Measurements from ENCODE around the gene EID1.
"Not testable (repeated sequence)": the region's sequence is repeated elsewhere in the genome, so short reads cannot be mapped to it uniquely, and the experiment has no call there.

The EID1 gene

DNA sequence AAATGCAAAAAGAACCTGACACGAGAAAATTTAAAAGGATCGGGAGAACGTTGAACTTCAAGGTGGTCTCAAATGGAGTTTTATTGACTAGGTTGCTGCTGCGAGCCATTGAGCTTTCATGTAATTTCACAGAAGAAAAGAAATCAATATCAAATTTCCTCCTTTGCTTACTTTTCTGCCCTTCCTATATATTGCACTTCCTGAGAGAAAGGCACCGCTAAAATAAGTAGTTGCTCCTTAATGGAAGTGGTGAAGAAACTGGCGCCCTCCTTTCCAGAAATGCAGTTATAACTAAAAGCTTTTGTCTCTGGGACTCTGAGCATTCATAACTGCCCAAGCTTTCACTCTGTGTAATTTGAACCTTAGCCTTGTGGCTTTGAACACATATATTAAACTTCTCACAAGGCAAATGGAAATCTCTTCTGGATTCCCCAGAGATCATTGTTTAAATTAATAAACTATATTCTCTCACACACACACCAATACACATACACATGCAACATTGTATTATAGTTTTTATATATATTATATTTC is 13.4 kb downstream of the EID1 start:
- TF ChIP-seq TAF1 (IDR thresholded peaks at IDR 0.05; ENCODE audit: borderline replicate concordance, low read depth, low read length), result no peak
- TF ChIP-seq POLR2AphosphoS5 (IDR thresholded peaks at IDR 0.05; ENCODE audit: low read depth, low read length), result no peak
- TF ChIP-seq POLR2A (IDR thresholded peaks at IDR 0.05; ENCODE audit: low read depth, low read length), result no peak
- DNase-seq (ENCODE audit: insufficient read length) (no peak), FAIRE-seq (no peak)

DNA sequence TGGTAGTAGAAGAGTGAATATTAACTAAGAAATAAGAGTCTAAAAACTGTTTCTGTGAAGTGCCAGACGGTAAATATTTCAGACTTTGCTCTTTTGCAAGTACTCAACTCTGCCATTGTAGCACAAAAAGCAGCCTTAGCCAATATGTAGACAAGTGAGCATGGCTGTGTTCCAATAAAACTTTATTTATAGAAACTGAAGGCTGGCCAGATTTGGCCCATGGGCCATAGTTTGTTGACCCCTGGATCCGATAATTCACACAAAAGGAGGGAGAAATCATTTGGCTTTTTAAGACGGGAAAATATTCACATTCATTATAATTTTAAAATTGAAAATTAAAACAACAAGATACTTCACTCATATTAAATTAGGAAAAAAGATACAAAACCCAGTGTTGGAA is 15.4 kb downstream of the EID1 start:
- FAIRE-seq (no peak), DNase-seq (ENCODE audit: insufficient read length) (no peak)
- TF ChIP-seq TAF1 (IDR thresholded peaks at IDR 0.05; ENCODE audit: borderline replicate concordance, low read depth, low read length) (no peak), POLR2AphosphoS5 (IDR thresholded peaks at IDR 0.05; ENCODE audit: low read depth, low read length) (no peak), POLR2A (IDR thresholded peaks at IDR 0.05; ENCODE audit: low read depth, low read length) (no peak)

DNA sequence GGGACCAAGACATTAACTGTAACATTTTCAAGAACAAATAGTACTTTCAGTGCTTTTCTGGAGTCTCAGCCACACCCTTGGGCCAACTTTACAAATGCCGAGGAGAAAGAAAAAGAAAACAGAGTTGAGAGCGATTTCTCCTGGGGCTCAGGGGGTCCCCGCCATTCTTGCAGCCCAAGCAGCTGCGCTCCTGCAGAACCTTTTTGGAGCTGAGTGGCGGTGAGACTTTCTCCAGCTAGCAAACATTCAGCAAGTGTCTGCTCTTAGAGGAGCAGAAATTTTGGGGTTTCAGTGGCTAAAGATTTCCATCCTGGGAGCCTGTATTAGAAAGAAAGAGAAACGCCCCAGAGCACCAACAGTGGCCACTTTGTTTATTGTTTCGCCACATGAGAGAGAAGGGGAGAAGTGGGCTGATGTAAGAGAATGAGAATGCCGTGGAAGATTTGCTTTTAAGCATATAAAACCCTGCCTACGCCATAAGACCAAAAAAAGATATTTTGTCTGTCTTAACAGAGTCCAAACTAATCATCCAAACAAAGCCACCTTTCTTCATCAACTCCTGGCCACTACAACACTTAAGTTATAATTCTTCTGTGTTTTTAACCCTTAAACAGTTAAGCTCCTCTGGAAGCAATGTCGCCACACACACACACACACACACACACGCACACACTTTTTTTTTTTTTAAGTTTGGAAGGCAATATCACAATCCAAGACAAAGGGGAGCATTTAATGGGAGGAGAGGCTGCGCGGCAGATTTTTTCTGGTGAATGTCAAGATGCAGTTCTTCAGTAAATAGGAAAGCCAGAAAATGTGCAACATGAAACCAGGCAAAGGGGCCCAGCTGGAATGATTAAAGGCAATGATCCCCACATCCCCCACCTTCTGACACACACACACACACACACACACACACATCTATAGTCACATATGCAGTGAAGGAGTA is 19.2 kb downstream of the EID1 start:
- TF ChIP-seq POLR2A (IDR thresholded peaks at IDR 0.05; ENCODE audit: low read depth, low read length) (no peak), POLR2AphosphoS5 (IDR thresholded peaks at IDR 0.05; ENCODE audit: low read depth, low read length) (no peak), TAF1 (IDR thresholded peaks at IDR 0.05; ENCODE audit: borderline replicate concordance, low read depth, low read length) (no peak)
- DNase-seq (ENCODE audit: insufficient read length) (no peak), FAIRE-seq (no peak)

DNA sequence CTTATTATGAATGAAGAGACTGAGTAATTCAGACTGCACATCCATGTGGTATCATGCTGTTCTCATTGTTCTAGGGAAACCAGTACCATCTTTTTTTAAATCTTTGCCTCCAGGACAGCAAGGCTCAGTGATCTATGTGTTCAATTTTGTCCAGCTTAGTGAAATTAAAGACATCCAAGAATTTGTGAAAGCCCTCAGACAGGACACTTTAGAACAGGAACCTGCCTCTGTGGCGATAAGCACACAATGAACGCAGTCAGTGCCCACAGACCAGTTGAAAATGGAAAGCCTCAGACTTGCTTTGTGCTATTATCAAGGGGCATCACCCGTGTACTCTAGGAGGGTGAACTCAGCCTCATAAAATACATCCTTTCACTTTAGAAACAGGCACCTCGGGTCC is 20.1 kb downstream of the EID1 start:
- no peak for TF ChIP-seq POLR2AphosphoS5 (IDR thresholded peaks at IDR 0.05; ENCODE audit: low read depth, low read length)
- FAIRE-seq (no peak), DNase-seq (ENCODE audit: insufficient read length) (no peak)

DNA sequence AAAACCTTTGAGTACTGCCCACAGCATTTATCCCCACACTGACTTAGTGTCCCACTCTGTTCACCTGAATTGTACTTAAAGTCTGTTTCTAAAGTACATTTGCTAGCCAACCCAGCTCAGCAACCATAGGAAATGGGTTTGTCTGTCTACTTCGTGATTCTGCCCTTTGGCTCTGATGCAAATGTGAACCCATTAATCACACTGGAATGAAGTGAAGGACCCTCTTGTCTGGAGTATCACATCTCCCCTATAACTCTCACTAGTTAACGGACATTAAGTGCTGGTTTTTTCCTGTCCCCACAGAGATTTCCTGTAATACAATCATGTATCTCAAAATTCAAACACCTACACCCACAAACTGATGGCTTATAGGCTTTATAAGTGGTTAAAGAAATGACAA is 20.5 kb downstream of the EID1 start:
- FAIRE-seq (no peak), DNase-seq (ENCODE audit: insufficient read length) (no peak)
- TF ChIP-seq POLR2AphosphoS5 (IDR thresholded peaks at IDR 0.05; ENCODE audit: low read depth, low read length), result no peak

DNA sequence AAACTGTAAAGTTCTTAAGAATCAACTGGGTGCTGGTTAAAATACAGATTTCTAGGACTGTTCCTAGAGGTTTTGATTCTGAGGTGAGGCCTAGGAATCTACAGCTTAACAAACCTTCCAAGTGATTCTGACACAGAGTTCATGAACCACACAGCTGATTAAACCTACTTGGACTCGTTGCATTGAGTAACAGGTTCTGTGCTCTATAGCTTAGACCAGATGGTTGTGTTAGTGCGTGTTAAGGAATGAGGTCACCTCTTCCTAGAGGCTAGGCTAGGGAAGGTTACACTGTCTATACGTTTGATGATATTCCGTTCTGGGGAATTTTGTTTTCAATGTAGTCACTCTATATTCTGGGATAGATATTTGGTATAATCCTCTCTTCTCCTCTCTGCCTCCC is 21.9 kb downstream of the EID1 start:
- FAIRE-seq, result no peak
- no peak for DNase-seq (ENCODE audit: insufficient read length)
- TF ChIP-seq POLR2A (IDR thresholded peaks at IDR 0.05; ENCODE audit: low read depth, low read length) (no peak), POLR2AphosphoS5 (IDR thresholded peaks at IDR 0.05; ENCODE audit: low read depth, low read length) (no peak), TAF1 (IDR thresholded peaks at IDR 0.05; ENCODE audit: borderline replicate concordance, low read depth, low read length) (no peak)

DNA sequence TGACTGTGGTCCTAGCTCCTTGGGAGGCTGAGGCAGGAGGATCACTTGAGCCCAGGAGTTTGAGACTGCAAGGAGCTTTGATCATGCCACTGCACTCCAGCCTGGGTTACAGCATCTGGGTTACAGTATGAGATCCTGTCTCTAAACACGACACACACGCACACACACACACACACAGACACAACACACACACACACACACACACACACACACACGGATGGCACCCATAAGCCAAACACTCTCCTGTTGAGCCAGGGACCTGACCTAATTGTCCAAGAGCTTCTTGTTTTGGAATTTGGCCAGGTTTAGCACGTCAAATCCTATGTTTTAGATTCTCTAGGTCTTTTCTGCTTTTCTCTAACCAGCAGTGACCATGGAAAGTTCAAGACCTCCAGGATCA is 26.8 kb downstream of the EID1 start:
- no peak for FAIRE-seq
- no peak for DNase-seq (ENCODE audit: insufficient read length)
- TF ChIP-seq TAF1 (IDR thresholded peaks at IDR 0.05; ENCODE audit: borderline replicate concordance, low read depth, low read length) (no peak), POLR2A (IDR thresholded peaks at IDR 0.05; ENCODE audit: low read depth, low read length) (no peak), POLR2AphosphoS5 (IDR thresholded peaks at IDR 0.05; ENCODE audit: low read depth, low read length) (no peak)

DNA sequence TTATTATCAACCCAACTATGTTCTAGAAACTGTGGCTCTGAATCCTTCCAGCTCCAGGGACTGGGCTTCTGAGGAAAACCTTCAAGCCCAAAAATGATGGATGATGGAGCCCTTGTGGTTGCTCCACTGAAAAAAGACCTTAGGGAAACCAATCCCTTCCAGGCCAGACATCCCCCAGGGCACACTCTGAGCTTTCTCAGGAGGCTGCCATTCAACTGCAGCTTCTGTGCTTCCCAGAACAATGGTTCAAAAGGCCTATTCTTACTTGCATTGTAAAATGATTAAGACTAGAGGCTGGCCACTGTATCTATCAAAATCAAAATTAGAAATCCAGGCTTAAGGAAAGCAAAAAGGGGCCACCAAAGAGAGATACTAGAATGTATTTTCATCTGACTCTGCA is 27.3 kb downstream of the EID1 start:
- FAIRE-seq (no peak), DNase-seq (ENCODE audit: insufficient read length) (no peak)
- TF ChIP-seq POLR2AphosphoS5 (IDR thresholded peaks at IDR 0.05; ENCODE audit: low read depth, low read length) (no peak), POLR2A (IDR thresholded peaks at IDR 0.05; ENCODE audit: low read depth, low read length) (no peak), TAF1 (IDR thresholded peaks at IDR 0.05; ENCODE audit: borderline replicate concordance, low read depth, low read length) (no peak)

DNA sequence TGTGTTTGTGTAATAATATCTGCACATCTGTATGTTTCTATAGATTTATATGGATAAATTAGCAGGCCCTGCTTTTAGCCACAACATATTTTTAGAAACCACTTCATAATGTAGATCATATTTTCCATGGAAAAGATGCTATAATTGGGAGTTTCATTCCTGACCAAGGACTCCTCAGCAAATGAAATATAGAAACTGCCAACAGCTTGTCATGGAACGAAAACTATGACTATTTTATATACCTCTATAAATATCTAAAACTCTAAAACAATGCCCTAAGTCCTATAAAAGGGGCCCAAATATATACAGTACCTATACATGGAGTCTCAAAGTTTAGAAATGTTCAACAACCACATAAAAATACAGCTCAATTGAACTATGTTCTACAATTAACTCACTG is 27.9 kb downstream of the EID1 start:
- FAIRE-seq, result no peak
- no peak for TF ChIP-seq POLR2AphosphoS5 (IDR thresholded peaks at IDR 0.05; ENCODE audit: low read depth, low read length)
- TF ChIP-seq POLR2A (IDR thresholded peaks at IDR 0.05; ENCODE audit: low read depth, low read length), result no peak
- TF ChIP-seq TAF1 (IDR thresholded peaks at IDR 0.05; ENCODE audit: borderline replicate concordance, low read depth, low read length), result no peak
- no peak for DNase-seq (ENCODE audit: insufficient read length)

DNA sequence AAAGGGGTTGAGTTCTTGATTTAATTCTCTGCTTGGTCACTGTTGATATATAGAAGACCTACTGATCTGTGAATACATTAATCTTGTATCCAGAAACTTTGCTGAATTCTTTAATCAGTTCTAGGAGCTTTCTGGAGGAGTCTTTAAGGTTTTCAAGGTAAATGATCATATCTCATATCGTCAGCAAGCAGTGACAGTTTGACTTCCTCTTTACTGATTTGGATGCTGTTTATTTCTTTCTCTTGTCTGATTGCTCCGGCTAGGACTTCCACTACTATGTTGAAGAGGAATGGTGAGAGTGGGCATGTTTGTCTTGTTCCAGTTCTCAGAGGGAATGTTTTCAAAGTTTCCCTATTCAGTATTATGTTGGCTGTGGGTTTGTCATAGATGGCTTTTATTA is 31.4 kb downstream of the EID1 start:
- DNase-seq (ENCODE audit: insufficient read length); FAIRE-seq: not testable (repeated sequence)

DNA sequence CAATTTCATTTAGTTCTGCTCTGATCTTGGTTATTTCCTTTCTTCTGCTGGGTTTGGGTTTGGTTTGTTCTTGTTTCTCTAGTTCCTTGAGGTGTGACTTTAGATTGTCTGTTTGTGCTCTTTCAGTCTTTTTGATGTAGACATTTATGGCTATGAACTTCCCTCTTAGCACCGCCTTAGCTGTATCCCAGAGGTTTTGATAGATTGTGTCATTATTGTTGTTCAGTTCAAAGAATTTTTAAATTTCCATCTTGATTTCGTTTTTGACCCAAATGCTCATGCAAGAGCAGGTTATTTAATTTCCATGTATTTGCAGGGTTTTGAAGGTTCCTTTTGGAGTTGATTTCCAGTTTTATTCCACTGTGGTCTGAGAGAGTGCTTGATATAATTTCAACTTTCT is 32.6 kb downstream of the EID1 start:
- DNase-seq (ENCODE audit: insufficient read length); FAIRE-seq: not testable (repeated sequence)

DNA sequence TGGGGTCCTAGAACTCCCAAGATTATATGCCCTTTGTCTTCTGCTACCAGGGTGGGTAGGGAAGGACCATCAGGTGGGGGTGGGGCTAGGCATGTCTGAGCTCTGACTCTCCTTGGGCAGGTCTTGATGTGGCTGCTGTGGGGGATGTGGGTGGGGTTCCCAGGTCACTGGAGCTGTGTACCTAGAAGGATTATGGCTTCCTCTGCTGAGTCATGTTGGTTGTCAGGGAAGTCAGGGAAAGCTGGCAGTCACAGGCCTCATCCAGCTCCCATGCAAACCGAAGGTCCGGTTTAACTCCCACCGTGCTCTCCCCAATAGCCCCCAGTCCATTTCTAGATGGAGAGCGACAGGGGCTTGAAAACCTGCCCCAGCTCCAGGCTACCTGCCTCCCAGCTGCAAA is 35.2 kb downstream of the EID1 start:
- FAIRE-seq, result no peak
- no peak for TF ChIP-seq POLR2AphosphoS5 (IDR thresholded peaks at IDR 0.05; ENCODE audit: low read depth, low read length)
- TF ChIP-seq POLR2A (IDR thresholded peaks at IDR 0.05; ENCODE audit: low read depth, low read length), result no peak
- TF ChIP-seq TAF1 (IDR thresholded peaks at IDR 0.05; ENCODE audit: borderline replicate concordance, low read depth, low read length), result no peak
- DNase-seq (ENCODE audit: insufficient read length), result no peak

DNA sequence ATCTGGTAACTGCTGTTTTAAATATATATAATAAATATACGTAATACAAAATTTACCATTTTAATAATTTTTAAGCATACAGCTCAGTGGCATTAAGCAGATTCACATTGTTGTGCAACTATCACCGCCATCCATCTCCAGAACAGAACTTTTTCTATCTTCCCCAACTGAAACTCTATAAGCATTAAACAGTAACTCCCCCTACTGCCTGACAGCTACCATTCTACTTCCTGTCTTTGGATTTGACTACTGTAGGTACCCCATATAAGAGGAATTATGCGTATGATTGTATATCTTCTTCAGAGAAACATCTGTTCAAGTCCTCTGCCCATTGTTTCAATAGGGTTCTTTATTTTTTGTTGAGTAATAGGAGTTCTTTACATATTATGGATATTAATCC is 36.8 kb downstream of the EID1 start:
- DNase-seq (ENCODE audit: insufficient read length) (no peak), FAIRE-seq (no peak)
- TF ChIP-seq POLR2AphosphoS5 (IDR thresholded peaks at IDR 0.05; ENCODE audit: low read depth, low read length) (no peak), TAF1 (IDR thresholded peaks at IDR 0.05; ENCODE audit: borderline replicate concordance, low read depth, low read length) (no peak), POLR2A (IDR thresholded peaks at IDR 0.05; ENCODE audit: low read depth, low read length) (no peak)
